HEK293T (cell line): ENCODE measurements around the gene CLEC3B.
"Not testable (repeated sequence)": the region's sequence is repeated elsewhere in the genome, so short reads cannot be mapped to it uniquely, and the experiment has no call there.

Experiments used
- CTCF ChIA-PET: fragments of 350-600 bp; formaldehyde crosslinking; extraction: SDS; loops from one replicate; lab custom pipeline; 2021; ENCODE audit warnings: antibody characterized with exemption, inconsistent platforms; lab: Yijun Ruan, JAX
- POLR2A ChIA-PET: fragments of 350-600 bp; formaldehyde crosslinking; extraction: SDS; loops from one replicate; lab custom pipeline; 2020; ENCODE audit warnings: antibody characterized with exemption, inconsistent platforms; lab: Yijun Ruan, JAX
- DNase-seq: peaks from one replicate; pipeline ENCODE4 v3.0.0; 2012; ENCODE audit warnings: mixed read lengths; ENCODE audit errors: extremely low spot score
- ARNT ChIP-seq: fragments of 450-650 bp; IDR thresholded peaks from 2 replicates; pipeline ENCODE4 v1.6.1; 2017; ENCODE audit warnings: mild to moderate bottlenecking
- BHLHE40 ChIP-seq: fragments of 450-650 bp; IDR thresholded peaks from 2 replicates; pipeline ENCODE4 v1.6.1; 2016; ENCODE audit warnings: mild to moderate bottlenecking, moderate library complexity, borderline replicate concordance
- CTBP1 ChIP-seq: fragments of 450-650 bp; IDR thresholded peaks from 2 replicates; pipeline ENCODE4 v1.6.1; 2016; ENCODE audit warnings: borderline replicate concordance
- ELF4 ChIP-seq: fragments of 450-650 bp; IDR thresholded peaks from 2 replicates; pipeline ENCODE4 v1.6.1; 2017; ENCODE audit warnings: antibody characterized with exemption
- FOXA1 ChIP-seq: fragments of 450-650 bp; IDR thresholded peaks from 2 replicates; pipeline ENCODE4 v1.6.1; 2016; ENCODE audit warnings: mild to moderate bottlenecking
- FOXK2 ChIP-seq: fragments of 450-650 bp; IDR thresholded peaks from 2 replicates; pipeline ENCODE4 v1.6.1; 2016; ENCODE audit warnings: mild to moderate bottlenecking
- FOXM1 ChIP-seq: fragments of 450-650 bp; IDR thresholded peaks from 2 replicates; pipeline ENCODE4 v1.6.1; 2017; ENCODE audit warnings: mild to moderate bottlenecking, borderline replicate concordance
- HDGF ChIP-seq: fragments of 450-650 bp; IDR thresholded peaks from 2 replicates; pipeline ENCODE4 v1.6.1; 2017; ENCODE audit warnings: antibody characterized with exemption, borderline replicate concordance
- L3MBTL2 ChIP-seq: fragments of 450-650 bp; conservative IDR thresholded peaks from 2 replicates; pipeline ENCODE4 v1.6.1; 2016; ENCODE audit warnings: mild to moderate bottlenecking
- LEF1 ChIP-seq: fragments of 450-650 bp; IDR thresholded peaks from 2 replicates; pipeline ENCODE4 v1.6.1; 2017; ENCODE audit warnings: mild to moderate bottlenecking, borderline replicate concordance
- NFRKB ChIP-seq: fragments of 450-650 bp; IDR thresholded peaks from 2 replicates; pipeline ENCODE4 v1.6.1; 2016; ENCODE audit warnings: mild to moderate bottlenecking, moderate library complexity
- SP1 ChIP-seq: fragments of 450-650 bp; IDR thresholded peaks from 2 replicates; pipeline ENCODE4 v1.6.1; 2017
- SUZ12 ChIP-seq: fragments of 450-650 bp; IDR thresholded peaks from 2 replicates; pipeline ENCODE4 v1.6.1; 2016; ENCODE audit warnings: mild to moderate bottlenecking
- TARDBP ChIP-seq: fragments of 450-650 bp; IDR thresholded peaks from 2 replicates; pipeline ENCODE4 v1.6.1; 2016
- ZNF384 ChIP-seq: fragments of 450-650 bp; IDR thresholded peaks from 2 replicates; pipeline ENCODE4 v1.6.1; 2016
- TF ChIP-seq, protein P1 (sequence below): fragments of 450-650 bp; IDR thresholded peaks from 2 replicates; pipeline ENCODE4 v1.6.1; 2016

CLEC3B gene

DNA sequence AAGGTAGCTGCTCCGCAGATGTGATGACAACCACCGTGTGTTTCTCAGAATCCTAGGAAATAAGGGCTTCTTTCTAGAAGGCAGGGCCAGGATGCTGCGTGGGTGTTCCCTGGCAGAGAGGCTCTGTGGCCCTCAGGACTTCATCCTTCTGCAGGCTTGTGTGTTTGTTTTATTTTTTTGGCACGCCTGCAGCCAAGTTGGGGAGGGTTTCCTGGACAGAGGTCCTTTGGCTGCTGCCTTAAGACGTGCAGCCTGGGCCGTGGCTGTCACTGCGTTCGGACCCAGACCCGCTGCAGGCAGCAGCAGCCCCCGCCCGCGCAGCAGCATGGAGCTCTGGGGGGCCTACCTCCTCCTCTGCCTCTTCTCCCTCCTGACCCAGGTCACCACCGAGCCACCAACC lies at the start of gene CLEC3B:
TSS of gene CLEC3B (plus strand) at position 266 of the 400 bp plus-strand sequence. CDS start at position 326, 60 bp downstream.
- ChIA-PET CTCF (no interaction called here), POLR2A (no interaction called here)
- TF ChIP-seq NFRKB: no peak
- no peak for TF ChIP-seq CTBP1
- no peak for TF ChIP-seq L3MBTL2
- TF ChIP-seq, protein P1, sequence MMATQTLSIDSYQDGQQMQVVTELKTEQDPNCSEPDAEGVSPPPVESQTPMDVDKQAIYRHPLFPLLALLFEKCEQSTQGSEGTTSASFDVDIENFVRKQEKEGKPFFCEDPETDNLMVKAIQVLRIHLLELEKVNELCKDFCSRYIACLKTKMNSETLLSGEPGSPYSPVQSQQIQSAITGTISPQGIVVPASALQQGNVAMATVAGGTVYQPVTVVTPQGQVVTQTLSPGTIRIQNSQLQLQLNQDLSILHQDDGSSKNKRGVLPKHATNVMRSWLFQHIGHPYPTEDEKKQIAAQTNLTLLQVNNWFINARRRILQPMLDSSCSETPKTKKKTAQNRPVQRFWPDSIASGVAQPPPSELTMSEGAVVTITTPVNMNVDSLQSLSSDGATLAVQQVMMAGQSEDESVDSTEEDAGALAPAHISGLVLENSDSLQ: no peak
- TF ChIP-seq LEF1: no peak
- no peak for DNase-seq

GRCh38 chr3:44981220-44981619 lies 44.9 kb upstream of the CLEC3B start:
- no peak for TF ChIP-seq BHLHE40
- no peak for TF ChIP-seq HDGF
- TF ChIP-seq TARDBP: no peak
- no peak for TF ChIP-seq L3MBTL2
- TF ChIP-seq ZNF384: no peak
- TF ChIP-seq SP1: no peak
- no peak for TF ChIP-seq FOXK2
- no peak for TF ChIP-seq ARNT
- no peak for TF ChIP-seq FOXA1
- TF ChIP-seq NFRKB: no peak
- TF ChIP-seq, protein P1: no peak
- CTCF ChIA-PET: no interaction called here
- POLR2A ChIA-PET: no interaction called here
- no peak for DNase-seq

GRCh38 chr3:44981751-44982150 lies 44.4 kb upstream of the CLEC3B start:
- ChIA-PET CTCF (no interaction called here), POLR2A (no interaction called here)
- DNase-seq: no peak
- TF ChIP-seq BHLHE40 (no peak), L3MBTL2 (no peak), FOXK2 (no peak), CTBP1 (no peak), TARDBP (no peak), ARNT (no peak), ELF4 (no peak)
- TF ChIP-seq, protein P1: no peak

DNA sequence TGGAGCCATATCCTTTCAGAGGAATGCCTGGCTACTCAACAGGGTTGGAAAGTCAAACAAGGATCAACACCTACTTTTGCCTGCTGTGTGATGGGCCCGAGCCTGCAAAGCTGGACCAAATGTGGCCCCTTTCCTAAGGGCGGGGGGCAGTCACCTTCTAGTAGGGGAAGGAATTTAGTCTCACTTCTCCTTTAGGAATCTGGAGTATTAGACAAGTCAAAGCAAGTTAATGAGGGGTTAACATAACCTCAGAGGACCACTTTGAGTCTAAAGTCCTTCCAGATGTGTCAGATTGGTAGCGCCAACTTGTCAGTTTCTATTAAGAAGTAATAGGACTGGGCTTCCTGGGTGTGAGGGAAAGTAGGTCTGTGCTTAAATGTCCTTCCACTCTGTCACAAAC lies 43.3 kb upstream of the CLEC3B start:
- no peak for TF ChIP-seq FOXA1
- no peak for TF ChIP-seq TARDBP
- no peak for TF ChIP-seq LEF1
- TF ChIP-seq FOXK2: no peak
- TF ChIP-seq, protein P1: no peak
- TF ChIP-seq FOXM1: no peak
- TF ChIP-seq ELF4: no peak
- no peak for TF ChIP-seq L3MBTL2
- no peak for TF ChIP-seq SP1
- TF ChIP-seq CTBP1: no peak
- TF ChIP-seq HDGF: no peak
- no peak for TF ChIP-seq NFRKB
- TF ChIP-seq ARNT: no peak
- TF ChIP-seq SUZ12: no peak
- TF ChIP-seq BHLHE40: no peak
- no peak for TF ChIP-seq ZNF384
- no peak for DNase-seq
- ChIA-PET CTCF (interaction anchor here (0.6 to 1.3 kb wide), 3 partner anchors 10 to 18 kb away, joined by 3 to 4 read pairs (median 3); no protein-coding TSS in a partner anchor), POLR2A (no interaction called here)

DNA sequence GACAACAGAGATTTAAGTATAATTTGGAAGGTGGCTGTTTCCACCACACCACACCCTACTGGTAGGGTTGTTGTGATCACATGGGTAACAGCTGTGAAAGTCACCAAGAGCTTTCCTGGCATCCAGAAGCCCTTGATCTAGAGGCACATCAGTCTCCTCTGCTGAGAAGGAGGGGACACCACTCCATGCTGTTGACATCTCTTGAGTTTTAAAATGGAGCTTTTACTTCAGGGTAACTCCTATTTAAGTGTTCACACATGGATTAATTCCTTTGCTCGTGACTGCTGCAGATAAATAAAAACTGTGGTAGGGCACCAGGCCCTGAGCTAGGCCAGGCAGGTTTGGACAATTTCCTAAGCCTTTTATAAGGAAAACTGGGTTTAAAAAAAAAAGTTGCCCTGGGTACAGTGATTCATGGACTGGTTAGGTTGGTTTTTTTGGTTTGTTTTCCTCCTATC lies 42.6 kb upstream of the CLEC3B start:
- DNase-seq: no peak
- TF ChIP-seq FOXA1 (no peak), ZNF384 (no peak), FOXM1 (no peak), ELF4 (no peak), NFRKB (no peak), CTBP1 (no peak)
- ChIA-PET CTCF (interaction anchor here (0.7 to 1.3 kb wide), 2 partner anchors 9 to 10 kb away, joined by 3 to 4 read pairs; no protein-coding TSS in a partner anchor), POLR2A (no interaction called here)

DNA sequence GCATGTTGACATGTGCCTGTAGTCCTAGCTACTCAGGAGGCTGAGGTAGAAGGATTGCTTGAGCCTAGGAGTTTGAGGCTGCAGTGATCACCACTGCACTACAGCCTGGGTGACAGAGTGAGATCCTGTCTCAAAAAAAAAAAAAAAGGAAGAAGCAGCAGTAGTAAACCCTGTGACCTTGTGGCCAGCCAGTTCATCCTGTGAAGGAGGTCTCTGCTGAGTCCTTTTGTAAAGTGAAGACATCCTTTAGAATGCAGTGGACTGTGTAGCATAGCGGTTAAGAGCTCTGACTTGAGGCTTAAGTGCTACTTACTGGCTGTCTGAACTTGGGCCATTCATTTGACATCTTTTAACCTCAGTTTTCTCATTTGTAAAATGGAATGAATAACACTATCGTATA lies 41.8 kb upstream of the CLEC3B start:
- POLR2A ChIA-PET: interaction anchor here (1.3 kb wide), 1 partner anchor 9 kb away, joined by 5 read pairs; the partner anchor contains the start of genes EXOSC7 and ZDHHC3
- DNase-seq: no peak
- no peak for TF ChIP-seq HDGF
- TF ChIP-seq CTBP1: no peak
- TF ChIP-seq LEF1: no peak
- TF ChIP-seq L3MBTL2: no peak
- no peak for TF ChIP-seq BHLHE40
- TF ChIP-seq, protein P1: no peak
- CTCF ChIA-PET: interaction anchor here (1.3 kb wide), 1 partner anchor 8 kb away, joined by 4 read pairs; no protein-coding TSS in a partner anchor

- CTCF ChIA-PET, DNase-seq: not testable (repeated sequence)
- POLR2A ChIA-PET: interaction anchor here (1.6 kb wide), 1 partner anchor 9 kb away, joined by 4 read pairs; no protein-coding TSS in a partner anchor
Observed at GRCh38 chr3:44986330-44986729, 39.8 kb upstream of the CLEC3B start.
